HG03565 (cell line): ENCODE measurements around the gene ANKRD40.
"Not testable (repeated sequence)": the region's sequence is repeated elsewhere in the genome, so short reads cannot be mapped to it uniquely, and the experiment has no call there.

ENCODE experiments used
- ATAC-seq: cut with Tn5 transposase; IDR thresholded peaks from one replicate; pipeline ENCODE4 v1.9.1; 2021; ENCODE audit warnings: mild to moderate bottlenecking, moderate library complexity; ENCODE audit not compliant: unreplicated experiment

Gene ANKRD40

GRCh38 chr17:50687200-50688066 lies 20.3 kb downstream of the ANKRD40 start:
- ATAC-seq, result no peak

DNA sequence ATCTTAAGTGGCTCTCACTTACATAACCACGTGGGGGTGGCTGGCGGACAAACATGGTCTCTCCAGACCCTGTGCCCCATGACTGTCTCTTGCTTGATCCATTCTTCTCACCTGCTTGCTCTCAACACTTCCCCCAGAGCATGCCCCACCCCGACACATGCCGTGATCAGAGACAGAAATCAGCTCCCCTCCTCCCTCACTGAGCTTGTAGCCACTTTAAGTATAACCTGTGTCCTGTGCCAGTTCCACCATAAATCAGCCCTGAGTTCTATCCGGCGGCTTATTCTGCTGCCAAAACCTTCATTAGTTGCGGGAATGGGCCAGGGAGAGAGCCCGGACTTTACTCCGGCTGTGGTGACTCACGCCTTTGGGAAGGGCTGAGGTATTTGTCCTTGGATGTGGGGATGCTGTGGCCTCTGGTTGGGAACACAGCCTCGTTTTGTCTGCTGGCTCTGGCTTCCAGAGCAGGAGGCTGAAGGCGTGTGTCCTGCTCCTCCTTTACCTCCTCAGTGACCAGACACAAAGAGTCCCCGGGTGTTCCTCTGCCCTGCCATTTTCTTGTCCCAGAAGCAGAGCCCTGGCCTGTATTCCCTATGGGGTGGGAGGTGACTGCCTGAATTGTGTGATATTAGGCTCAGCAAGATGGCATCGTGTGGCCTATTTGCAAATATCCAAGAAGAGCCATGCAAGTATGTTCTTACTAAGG lies 21.1 kb downstream of the ANKRD40 start:
- no peak for ATAC-seq

DNA sequence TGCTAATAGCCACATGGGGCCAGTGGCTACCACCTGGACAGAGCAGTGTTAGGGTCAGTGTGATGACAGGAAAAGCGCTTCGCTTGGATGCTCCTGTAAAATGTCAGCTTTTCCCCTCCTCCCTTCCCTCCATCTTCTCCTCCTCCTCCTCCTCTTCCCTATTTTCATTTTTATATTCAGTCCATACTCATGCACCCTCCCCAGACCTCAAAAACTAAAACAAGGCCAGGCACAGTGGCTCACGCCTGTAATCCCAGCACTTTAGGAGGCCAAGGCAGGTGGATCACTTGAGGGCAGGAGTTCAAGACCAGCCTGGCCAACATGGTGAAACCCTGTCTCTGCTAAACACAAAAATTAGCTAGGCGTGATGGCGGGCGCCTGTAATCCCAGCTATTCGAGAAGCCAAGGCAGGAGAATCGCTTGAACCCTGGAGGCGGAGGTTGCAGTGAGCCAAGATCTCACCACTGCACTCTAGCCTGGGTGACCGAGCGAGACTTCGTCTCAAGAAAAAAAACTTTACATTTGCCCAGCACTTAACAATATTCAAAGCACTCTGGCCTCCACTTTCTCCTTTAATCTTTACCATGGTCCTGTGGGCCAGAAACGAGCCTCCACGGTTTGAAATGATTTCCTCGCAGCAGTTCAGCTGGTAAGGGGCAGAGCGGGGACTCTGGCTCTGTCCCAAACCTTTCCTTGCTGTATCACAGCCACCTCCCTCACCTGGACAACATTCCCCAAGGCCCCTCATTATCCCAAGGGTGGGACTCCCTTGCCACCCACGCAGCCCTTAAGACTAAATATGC lies 21.8 kb downstream of the ANKRD40 start:
- ATAC-seq, result no peak

DNA sequence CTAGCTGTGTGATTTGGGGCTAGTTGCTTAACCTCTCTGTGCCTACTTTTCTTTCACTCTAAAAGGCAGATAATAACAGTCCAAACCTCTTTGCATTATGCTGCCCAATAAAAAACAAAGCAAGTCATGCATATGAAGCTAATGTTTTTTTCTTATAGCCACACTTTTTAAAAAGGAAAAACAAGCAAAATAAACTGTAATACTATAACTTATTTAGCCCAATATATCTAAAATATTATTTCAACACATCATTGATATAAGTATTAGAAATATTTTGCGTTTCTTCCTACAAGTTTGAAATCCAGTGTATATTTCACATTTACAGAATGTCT lies 22.4 kb downstream of the ANKRD40 start:
- ATAC-seq, result no peak

- ATAC-seq, result no peak
These were observed 22.9 kb downstream of the ANKRD40 start for GRCh38 chr17:50684612-50685333.

GRCh38 chr17:50684288-50684611 lies 23.5 kb downstream of the ANKRD40 start:
- no peak for ATAC-seq

DNA sequence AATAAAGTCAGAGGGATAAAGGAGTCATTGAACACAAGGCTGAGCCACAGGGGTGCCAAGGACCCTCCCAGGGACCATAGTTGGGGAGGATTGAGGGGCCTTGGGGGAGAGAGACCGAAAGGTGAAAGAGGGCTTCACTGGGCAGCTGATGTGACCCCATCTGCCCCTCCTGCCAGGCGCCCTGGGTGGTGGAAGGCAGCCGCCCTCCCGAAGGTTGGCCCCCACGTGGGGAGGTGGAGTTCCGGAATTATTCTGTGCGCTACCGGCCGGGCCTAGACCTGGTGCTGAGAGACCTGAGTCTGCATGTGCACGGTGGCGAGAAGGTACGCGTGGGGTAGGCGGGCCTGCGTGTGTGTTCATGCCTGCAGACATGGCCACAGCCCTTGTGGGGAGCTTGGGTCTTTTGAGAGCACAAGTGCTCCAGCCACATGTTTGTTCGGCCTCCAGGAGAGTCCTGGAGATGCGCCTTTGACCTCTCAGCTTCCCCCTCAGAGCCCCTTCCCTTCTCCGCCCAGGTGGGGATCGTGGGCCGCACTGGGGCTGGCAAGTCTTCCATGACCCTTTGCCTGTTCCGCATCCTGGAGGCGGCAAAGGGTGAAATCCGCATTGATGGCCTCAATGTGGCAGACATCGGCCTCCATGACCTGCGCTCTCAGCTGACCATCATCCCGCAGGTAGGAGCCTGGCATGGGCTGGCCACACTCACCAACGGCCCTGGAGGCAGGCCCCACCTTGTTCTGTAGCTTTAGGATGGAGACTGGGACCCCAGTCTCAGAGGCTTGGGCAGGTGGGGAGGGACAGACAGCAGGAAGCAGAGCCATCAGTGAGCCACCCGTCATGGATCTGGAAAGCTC lies 24.1 kb downstream of the ANKRD40 start:
- ATAC-seq, result no peak

DNA sequence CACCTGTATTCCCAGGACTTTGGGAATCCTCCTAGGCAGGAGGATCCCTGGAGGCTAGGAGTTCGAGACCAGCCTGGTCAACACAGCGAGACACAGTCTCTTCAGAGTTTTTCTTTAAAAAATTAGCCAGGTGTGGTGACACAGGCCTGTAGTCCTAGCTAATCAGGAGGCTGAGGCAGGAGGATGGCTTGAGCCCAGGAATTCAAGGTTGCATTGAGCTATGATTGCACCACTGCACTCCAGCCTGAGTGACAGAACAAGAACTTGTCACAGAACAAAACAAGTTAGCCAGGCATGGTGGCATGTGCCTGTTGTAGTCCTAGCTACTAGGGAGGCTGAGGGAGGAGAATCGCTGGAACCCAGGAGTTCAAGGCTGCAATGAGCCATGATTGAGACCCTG lies 24.8 kb downstream of the ANKRD40 start:
- ATAC-seq, result no peak

- no peak for ATAC-seq
These were observed 25.3 kb downstream of the ANKRD40 start for GRCh38 chr17:50682441-50682840.

GRCh38 chr17:50681263-50682200 lies 26.2 kb downstream of the ANKRD40 start:
- no peak for ATAC-seq

- not testable (repeated sequence) for ATAC-seq
These were observed 27.0 kb downstream of the ANKRD40 start for GRCh38 chr17:50680543-50681262.

DNA sequence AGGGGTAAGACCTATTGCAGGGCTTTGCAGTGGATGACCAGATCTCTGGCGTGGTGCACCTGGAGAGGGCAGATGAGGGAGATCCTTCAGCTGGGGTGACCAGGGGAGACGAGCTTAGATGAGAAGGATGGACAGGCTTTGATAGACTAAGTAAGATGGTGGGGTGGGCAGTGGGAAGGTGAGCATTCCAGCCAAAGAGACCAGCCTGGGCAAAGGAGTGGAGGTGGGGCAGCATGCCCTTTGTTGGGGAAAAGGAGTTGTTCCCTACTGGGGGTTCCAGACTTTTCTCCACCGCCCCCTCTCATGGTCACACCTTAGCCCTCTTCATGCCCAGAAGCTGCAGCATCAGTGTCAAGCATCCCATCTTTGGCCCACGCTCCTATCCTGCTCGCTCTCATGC lies 27.6 kb downstream of the ANKRD40 start:
- no peak for ATAC-seq

DNA sequence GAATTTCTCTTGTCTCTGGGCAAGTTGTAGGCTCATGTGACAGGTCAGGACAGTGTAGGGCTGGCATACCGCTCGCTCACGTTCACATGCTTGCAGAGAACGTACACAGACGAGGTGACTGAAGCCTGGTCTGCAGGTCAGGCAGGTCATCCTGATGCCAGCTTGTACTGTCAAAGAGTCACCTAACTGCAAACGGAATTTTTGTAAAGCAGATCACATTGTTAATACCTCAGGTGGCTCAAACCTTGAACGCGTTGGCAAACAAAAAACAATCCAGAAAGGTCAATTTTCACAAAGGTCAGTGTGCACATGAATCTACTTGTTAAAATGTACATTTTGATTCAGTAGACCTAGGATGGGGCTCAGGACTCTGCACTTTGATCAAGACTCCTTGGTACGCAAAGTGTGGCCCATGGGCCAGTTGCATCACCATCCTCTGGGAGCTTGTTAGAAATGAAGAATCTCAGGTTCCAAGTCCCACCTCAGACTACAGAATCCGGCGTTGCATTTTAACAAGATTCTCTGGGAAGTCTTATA lies 28.6 kb downstream of the ANKRD40 start:
- no peak for ATAC-seq

DNA sequence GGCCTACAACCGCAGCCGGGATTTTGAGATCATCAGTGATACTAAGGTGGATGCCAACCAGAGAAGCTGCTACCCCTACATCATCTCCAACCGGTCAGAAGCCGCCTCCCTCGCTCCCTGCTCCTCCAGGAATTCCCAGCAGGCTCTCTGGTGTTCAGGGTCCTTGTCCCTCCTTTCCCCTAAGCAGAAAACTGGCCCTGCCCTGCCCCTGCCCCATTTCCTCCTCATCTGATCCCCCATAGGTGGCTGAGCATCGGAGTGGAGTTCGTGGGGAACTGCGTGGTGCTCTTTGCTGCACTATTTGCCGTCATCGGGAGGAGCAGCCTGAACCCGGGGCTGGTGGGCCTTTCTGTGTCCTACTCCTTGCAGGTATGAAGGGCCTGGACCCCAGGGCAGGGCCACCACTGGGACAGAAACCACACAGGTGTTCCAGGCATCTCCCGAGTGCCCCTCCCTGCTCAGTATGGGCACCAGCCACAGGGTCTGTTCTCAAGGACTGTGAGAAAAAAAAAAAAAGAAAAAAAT lies 29.8 kb downstream of the ANKRD40 start:
- ATAC-seq, result no peak

DNA sequence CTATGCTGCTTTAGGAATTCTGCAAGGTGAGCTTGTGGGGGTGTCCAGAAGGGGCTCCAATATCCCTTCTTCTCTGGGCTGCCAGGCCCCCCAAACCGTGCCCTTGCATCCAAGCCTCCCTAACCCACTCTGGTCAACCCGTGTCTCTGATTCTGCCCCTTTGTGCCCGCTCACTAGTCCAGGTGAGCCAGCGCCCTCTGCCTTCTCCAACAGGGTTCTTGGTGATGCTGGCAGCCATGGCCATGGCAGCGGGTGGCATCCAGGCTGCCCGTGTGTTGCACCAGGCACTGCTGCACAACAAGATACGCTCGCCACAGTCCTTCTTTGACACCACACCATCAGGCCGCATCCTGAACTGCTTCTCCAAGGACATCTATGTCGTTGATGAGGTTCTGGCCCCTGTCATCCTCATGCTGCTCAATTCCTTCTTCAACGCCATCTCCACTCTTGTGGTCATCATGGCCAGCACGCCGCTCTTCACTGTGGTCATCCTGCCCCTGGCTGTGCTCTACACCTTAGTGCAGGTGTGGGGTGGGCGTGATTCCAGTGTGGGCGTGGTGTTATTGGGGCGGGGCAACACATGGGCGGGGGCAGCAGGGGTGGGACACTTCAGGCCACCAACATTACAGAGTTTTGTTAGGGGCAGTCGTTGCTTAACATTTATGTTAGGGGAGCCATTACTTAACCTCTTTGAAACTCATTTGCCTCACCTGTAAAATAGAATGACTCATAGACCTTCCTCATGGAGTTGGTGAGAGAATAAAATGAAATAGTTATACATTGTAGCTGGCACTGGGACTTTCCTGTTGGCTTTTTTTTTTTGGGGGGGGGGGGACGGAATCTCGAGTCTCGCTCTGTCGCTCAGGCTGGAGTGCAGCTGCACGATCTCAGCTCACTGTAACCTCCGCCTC lies 31.4 kb downstream of the ANKRD40 start:
- ATAC-seq, result no peak

- ATAC-seq, result no peak
These were observed 32.1 kb downstream of the ANKRD40 start for GRCh38 chr17:50675627-50676026.

DNA sequence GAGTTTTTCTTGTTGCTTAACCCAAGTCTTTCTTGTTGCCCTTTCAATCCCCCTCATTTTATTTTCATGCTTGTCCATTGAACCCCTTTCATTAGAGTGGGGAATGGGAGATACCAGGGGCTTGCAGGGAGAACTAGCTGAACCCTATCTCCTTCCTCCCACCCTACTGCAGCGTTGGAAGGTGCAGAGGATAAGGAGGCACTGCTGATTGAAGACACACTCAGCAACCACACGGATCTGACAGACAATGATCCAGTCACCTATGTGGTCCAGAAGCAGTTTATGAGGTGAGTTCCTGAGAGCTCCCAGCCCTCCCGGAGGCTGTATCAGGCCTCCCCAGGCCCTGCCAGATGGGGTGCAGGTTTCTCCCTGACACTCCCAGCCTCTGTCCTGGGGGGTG lies 32.5 kb downstream of the ANKRD40 start:
- ATAC-seq, result no peak
